Measurements from ENCODE around the gene MTRF1L.
"Not testable (repeated sequence)": the region's sequence is repeated elsewhere in the genome, so short reads cannot be mapped to it uniquely, and the experiment has no call there.

Gene MTRF1L

DNA sequence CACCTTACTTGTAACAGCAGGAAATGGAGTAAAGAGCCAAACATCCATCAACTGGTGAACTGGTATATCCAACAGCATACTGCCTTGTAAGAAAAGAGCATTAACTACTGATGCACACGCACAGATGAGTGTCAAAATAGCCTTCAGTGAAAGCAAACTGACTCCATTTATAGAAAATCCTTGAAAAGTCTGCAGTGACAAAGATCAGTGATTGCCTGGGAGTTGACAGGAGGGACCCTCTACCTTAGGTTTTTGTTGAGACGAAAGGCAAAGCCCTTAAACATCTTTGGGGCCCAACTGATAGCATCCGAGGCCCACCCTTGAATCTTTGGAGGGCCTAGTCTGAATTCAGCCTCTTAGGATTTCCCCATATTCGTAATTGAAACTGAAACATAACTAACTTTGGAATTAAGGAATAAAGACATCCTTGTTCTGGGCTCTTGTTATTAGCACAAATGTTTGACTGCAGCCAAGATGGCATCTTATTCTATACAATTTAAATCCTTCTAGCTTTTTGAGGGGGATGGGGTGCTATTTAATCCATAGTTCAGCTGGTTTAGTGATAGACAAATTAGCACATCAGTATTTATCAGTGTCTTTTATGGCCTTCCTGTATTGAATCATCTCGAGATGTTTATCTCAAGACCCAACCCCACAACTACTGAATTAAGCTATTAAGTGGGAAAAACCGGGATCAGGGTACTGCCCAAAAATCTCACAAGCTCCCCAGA, 32.7 kb downstream of the MTRF1L start:
- DNase-seq, result no peak

DNA sequence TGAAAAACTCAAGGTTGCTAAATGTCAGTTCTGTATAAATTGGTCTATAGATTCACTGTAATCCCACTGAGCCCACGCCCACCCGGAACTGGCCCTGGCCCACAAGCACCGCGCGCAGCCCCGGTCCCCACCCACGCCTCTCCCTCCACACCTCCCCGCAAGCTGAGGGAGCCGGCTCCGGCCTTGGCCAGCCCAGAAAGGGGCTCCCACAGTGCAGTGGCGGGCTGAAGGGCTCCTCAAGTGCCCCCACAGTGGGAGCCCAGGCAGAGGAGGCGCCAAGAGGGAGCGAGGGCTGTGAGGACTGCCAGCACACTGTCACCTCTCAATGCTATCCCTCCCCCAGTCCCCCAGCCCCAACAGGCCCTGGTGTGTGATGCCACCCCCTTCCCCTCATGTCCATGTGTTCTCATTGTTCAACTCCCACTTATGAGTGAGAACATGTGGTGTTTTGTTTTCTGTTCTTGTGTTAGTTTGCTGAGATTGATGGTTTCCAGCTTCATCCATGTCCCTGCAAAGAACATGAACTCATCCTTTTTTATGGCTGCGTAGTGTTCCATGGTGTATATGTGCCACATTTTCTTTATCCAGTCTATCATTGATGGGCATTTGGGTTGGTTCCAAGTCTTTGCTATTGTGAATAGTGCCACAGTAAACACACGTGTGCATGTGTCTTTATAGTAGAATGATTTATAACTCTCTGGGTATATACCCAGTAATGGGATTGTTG, 36.2 kb downstream of the MTRF1L start:
- not testable (repeated sequence) for DNase-seq

DNA sequence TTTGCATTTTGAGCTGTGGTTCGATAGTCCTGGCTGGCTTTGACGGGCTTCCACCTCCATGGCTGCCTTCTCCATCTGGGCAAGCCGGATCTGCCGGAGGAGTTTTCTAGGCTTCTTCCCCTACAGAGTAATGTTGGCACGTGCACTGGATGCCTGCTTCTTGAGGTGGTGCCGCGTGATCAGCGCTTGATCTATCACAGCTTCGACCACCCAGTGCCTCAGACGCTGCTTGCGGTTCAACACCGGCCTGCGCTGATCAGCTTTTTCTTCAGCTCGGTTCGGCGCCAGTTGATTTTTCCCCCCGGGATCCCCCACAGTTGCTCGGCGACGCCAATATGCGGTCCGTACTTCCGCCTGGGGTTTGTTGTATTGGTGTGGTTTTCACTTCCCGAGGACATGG, 43.2 kb downstream of the MTRF1L start:
- DNase-seq, result no peak

DNA sequence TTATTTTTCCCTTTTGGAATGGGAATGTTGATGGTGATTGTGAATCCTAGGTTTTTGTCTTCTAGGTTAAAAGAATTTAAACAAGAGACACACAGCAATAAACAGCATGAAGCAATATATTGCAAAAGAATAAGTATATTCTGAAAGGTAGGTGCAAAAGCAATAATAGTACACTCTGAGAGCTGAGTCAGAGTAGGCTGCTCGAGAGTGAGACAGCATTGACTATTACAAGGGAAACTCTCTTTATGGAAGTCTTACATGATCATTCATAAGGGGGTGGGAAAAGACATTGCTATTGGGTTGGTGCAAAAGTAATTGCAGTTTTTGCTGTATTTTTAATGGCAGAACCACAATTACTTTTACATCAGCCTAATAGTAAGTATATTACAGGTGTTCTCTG, 44.7 kb downstream of the MTRF1L start:
- DNase-seq, result no peak

DNA sequence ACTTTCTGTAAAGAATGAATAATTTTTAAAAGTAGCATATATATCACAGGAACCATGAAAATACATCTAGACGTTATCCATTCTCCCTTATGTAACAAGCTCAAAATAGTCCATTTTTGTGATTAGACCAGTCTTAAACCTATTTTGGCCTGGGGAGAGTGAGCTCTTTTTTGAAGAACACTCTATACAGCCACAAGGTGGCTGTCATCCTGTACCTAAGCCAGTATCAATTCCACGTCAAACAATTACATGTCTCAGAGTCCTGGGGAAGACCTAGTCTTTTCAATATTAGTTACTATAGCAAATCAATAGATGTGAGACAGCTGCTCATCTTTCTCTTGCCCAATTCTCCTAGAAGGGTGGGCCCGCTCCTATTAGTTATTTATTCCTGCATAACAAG, 48.1 kb downstream of the MTRF1L start:
- DNase-seq, result no peak

DNA sequence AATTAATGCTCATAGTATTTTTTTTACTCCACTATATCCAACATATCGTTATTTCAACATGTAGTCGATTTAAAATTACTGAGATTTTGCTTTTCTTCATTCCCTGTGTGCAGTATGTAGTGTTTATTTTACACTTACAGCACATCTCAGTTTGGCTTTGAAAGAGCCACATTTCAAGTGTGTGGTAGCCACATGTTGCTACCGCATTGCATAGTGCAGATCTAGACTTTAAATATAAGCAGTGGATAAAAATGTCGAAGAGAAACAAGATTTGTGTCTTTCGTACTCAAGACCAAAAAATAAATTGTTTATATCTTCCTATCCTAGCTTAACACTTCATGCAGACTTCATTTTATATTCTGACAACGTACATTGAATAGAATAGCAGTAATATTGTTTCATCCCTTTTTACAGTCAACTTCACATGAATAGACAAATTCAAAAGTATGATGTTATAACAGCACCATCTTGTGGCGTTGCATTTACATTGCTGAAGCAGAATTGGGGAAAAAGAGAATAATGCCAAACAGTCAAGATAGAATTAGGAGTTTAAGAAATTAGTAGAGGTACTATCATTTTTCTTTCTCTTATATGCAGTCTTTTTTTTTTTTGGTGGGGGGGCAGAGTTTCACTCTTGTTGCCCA, 49.5 kb downstream of the MTRF1L start:
- DNase-seq, result no peak

DNA sequence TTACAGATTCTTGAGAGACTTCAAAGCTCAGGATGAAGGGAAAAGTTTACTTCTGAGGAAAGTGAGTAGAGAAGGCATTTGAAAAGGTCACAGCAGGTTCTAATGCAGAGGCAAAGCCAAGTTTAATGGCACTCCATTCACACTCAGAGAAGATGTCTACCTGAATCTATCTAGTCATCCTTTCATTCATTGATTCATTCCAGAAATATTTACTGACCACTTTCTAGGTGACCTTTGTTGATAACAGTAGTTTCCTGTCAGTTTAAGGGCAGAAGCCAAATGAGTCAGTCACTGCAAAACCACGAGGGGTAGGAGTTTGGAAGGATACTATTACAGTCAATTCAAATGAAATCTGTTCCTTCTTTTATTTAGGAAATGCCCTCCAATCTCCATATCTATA, 50.5 kb downstream of the MTRF1L start:
- no peak for DNase-seq

DNA sequence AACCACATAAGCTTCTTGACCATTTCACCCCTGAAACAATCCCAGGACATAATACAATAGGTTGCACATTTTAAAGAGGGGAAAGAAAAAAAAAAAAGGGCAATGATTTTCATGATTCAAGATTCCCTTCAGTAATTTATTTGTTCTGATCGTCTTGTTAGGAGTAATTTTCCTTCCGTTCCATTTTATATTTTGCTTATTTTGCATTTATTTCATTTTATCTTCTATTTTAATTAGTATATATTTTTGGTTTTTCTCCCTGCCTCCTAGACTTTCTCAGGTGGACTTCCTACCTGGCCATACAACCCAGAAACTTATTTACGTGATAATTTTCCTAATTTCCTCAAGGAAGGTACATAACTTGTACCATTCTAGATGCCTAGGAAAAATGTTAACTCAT, 52.3 kb downstream of the MTRF1L start:
- DNase-seq, result no peak

DNA sequence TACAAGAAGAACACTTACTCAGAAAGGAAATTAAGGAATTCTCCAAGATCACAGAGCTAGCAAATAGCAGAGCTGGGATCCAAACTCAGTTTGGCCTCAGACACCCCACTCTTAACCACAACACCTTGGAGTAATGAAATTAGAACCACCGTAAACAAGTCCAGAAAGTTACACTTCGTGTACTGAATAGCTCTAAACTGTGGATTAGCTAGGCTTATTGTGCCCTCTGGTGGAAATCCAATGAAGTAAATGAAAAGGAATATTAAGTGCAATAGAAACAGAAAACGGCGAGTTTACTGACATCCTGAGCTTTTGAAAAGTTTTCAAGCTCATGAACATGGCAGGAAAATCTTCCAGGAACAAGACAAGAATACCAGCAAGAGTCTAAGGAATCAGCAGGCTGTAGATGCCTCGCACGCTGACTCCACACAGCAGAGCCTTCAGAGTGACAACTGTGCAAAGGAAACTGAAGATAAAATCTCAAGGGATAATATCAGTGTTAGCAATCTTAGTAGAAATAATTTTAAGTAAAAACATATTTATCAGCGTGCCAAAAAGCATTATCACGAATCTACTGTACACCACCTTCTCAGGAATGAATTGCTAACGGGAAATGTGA, 54.2 kb downstream of the MTRF1L start:
- peak; percentile 25 for DNase-seq

DNA sequence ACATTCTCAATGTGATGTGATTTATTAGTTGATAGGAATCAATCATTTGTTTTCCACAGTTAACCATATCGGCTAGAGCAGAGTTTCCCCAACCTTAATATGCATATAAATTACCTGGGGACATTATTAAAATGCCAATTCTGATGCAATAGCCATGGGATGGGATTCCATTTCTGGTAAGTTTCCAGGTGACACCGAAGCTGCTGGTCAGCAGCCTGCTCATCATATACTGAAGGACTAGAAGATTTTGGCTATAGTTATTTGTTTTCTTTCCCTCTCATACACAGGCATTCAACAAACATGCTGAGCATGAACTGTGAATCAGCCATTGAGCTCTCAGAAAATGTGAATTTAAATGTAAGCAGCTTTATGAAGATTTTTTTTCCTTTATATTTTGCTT, 55.5 kb downstream of the MTRF1L start:
- DNase-seq, result no peak

DNA sequence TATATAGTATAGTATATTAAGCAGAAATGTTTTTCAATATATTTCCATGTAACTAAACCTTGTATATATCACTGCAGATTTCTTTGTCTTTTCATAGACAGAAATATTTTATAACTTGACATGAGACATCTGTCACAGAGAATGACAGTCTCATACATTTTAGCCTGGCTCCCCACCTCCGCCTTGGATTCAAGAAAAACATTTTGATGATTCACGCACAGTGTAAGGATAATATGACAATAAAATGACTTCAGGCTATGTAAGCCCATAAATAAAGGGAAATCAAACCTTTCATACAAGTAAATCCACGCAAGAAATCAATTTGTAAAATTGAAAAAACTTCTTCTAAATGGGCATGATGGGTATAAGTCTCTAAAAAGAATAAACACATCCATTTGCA, 56.0 kb downstream of the MTRF1L start:
- DNase-seq, result no peak

DNA sequence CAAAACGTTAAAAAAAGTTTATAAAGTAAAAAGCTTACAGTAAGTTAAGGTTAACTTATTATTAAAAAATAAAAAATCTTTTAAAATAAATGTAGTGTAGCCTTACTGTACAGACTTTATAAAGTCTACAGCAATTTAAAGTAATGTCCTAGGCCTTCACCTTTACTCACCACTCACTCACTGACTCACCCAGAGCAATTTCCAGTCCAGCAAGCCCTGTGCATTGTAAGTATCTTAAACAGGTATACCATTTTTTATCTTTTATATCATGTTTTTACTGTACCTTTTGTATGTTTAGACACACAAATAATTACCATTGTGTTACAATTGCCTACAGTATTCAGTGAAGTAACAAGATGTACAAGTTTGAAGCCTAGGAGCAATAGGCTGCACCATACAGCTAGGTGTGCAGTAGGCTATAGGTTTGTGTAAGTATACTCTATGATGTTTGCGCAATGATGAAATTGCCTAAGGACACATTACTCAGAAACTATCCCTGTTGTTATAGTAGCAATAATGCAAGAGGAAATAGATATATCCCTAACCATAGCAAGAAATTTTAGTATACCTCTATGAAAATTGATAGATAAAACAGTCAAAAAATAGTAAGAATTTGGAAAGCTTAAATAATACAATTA, 59.1 kb downstream of the MTRF1L start:
- no peak for DNase-seq

DNA sequence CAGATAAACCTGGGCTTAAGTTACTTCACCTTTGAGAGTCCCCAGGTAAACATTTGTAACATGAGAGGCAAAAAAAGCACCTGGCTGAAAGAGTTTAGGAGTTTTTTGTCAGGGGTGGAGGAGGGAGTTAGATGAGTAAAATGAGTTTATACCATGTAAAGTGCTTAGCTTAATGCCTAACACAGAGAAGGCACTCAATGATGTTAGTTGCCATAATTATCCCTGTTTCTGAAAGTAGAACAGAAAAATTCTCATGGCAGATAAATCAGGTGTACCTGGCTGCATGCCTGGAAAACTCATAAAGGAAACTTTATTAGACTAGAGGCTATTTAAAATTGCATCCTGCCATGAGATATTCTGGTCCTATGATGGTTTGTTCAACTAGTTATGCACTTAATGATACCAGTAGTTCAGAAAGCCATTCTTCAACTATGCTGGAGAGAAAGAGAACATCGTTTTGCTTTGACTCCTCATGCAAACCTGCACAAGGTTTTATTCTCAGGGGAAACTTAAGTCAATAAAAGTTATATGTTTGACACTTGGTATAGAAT, 60.1 kb downstream of the MTRF1L start:
- DNase-seq, result no peak

DNA sequence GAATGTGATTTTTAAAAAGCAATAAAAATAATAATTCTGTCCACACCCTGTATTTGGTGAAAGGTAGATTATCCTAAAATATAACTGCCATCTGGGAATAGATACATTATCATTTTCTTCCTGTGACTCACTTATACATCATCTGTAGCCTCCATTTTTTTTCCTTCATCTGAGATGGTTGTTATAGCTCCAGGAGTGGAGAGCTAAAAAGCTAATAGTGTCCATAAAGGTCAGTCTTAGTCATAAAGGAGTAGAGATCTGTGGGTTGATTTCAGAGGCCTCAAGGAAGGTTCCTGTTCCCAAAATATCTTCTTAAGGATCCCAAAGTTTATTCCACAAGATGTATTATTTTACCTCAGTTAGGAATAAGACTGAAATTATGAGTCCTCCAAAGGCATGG, 60.8 kb downstream of the MTRF1L start:
- no peak for DNase-seq
